H1 (cell line): ENCODE data around the gene PHAX. TPM values are rescaled to one million over a fixed set of nuclear protein-coding genes. Genes with fewer than 3 reads are reported as not detected.

Experiments
- CTCF ChIA-PET: fragments of 300-600 bp; sonication (Branson Sonifier 250); formaldehyde crosslinking; loops from one replicate; lab custom pipeline; 2021; ENCODE audit not compliant: partially characterized antibody; lab: Charles Lee
- POLR2A ChIA-PET: fragments of 300-600 bp; sonication (Branson Sonifier 250); formaldehyde crosslinking; loops from one replicate; lab custom pipeline; 2021; ENCODE audit warnings: inconsistent platforms; ENCODE audit not compliant: partially characterized antibody; lab: Charles Lee
- DNase-seq, 2 experiments: peaks; one replicate each; pipeline versions ENCODE4 v3.0.0 to v3.0.0-alpha.2; 2010 to 2022; ENCODE audit warnings: low spot score in 2 of 2, low read depth in 1 of 2, mixed read lengths in 1 of 2
- FAIRE-seq: peaks from 2 replicates; lab custom pipeline; 2011; peaks lifted over from hg19 to GRCh38; lab: Jason Lieb, UNC
- H2AFZ ChIP-seq: 2 replicates; pipeline ENCODE4 v1.8.1; 2012; ENCODE audit warnings: low read length, inconsistent platforms
- H2AK5ac ChIP-seq: 2 replicates; pipeline ENCODE4 v1.6.1; 2013; ENCODE audit warnings: low read depth, low read length
- H2BK120ac ChIP-seq: replicated peaks from 2 replicates; pipeline ENCODE3; 2013; ENCODE audit warnings: low read depth, low read length, inconsistent platforms
- H2BK12ac ChIP-seq: 2 replicates; pipeline ENCODE4 v1.6.1; 2013; ENCODE audit warnings: low read depth, low read length
- H2BK15ac ChIP-seq: 2 replicates; pipeline ENCODE4 v1.6.1; 2013; ENCODE audit warnings: low read length
- H2BK20ac ChIP-seq: 2 replicates; pipeline ENCODE4 v1.6.1; 2013; ENCODE audit warnings: low read length
- H2BK5ac ChIP-seq: 2 replicates; pipeline ENCODE4 v1.6.1; 2013; ENCODE audit warnings: low read depth, low read length
- H3K14ac ChIP-seq: 2 replicates; pipeline ENCODE4 v1.6.1; 2013; ENCODE audit warnings: inconsistent platforms; ENCODE audit not compliant: insufficient read length
- H3K18ac ChIP-seq: 2 replicates; pipeline ENCODE4 v1.6.1; 2013; ENCODE audit warnings: low read length; ENCODE audit errors: extremely low read depth
- H3K23ac ChIP-seq: 2 replicates; pipeline ENCODE4 v1.6.1; 2013; ENCODE audit warnings: inconsistent platforms; ENCODE audit not compliant: insufficient read length
- H3K23me2 ChIP-seq: 2 replicates; pipeline ENCODE4 v1.6.1; 2013; ENCODE audit warnings: low read depth, low read length
- H3K27ac ChIP-seq: 2 replicates; pipeline ENCODE4 v1.6.1; 2011; ENCODE audit warnings: low read depth, low read length, inconsistent platforms
- H3K27me3 ChIP-seq, 4 experiments: replicated peaks in 1 of 4; 1 replicate in 1 of 4; 2 replicates in 3 of 4; pipeline versions ENCODE4 v1.6.1 to v1.8.1; 2011 to 2013; ENCODE audit warnings: low read length in 3 of 4, mild to moderate bottlenecking in 3 of 4, inconsistent platforms in 2 of 4, mixed read lengths in 2 of 4, moderate library complexity in 1 of 4; ENCODE audit not compliant: control insufficient read depth in 3 of 4, insufficient read depth in 3 of 4; ENCODE audit errors: extremely low read depth in 1 of 4
- H3K36me3 ChIP-seq, 4 experiments: 2 replicates each; pipeline versions ENCODE4 v1.6.1 to v1.8.1; 2011 to 2013; ENCODE audit warnings: mild to moderate bottlenecking in 4 of 4, low read length in 3 of 4, moderate library complexity in 2 of 4, control low read depth in 1 of 4, inconsistent platforms in 1 of 4; ENCODE audit not compliant: insufficient read depth in 4 of 4, control insufficient read depth in 2 of 4
- H3K4ac ChIP-seq: replicated peaks from 2 replicates; pipeline ENCODE3; 2013; ENCODE audit warnings: low read length, low read depth, mixed read lengths, inconsistent platforms; ENCODE audit not compliant: insufficient read length
- H3K4me1 ChIP-seq, 4 experiments: replicated peaks in 1 of 4; 1 replicate in 1 of 4; 2 replicates in 3 of 4; pipeline versions ENCODE4 v1.6.1 to v1.8.1; 2011 to 2013; ENCODE audit warnings: low read length in 3 of 4, inconsistent platforms in 2 of 4, mixed read lengths in 1 of 4; ENCODE audit not compliant: insufficient read depth in 4 of 4, control insufficient read depth in 3 of 4
- H3K4me2 ChIP-seq, 2 experiments: 2 replicates each; pipeline versions ENCODE4 v1.6.1 to v1.8.1; 2011 to 2013; ENCODE audit warnings: low read depth in 2 of 2, low read length in 2 of 2, control low read depth in 1 of 2, inconsistent platforms in 1 of 2, mild to moderate bottlenecking in 1 of 2; ENCODE audit not compliant: insufficient read depth in 1 of 2
- H3K4me3 ChIP-seq, 4 experiments: fragments of 200-600, 300-600 bp in 1 of 4; sonication (generic), shearing (Covaris generic), sonication (Bioruptor Twin) in 1 of 4; 2 replicates each; pipeline versions ENCODE4 v1.5.1 to v1.8.1; 2011 to 2016; ENCODE audit warnings: low read length in 4 of 4, low read depth in 3 of 4, control low read depth in 2 of 4, inconsistent platforms in 2 of 4, mild to moderate bottlenecking in 2 of 4, mixed read lengths in 1 of 4, moderate library complexity in 1 of 4; ENCODE audit not compliant: insufficient read depth in 2 of 4; ENCODE audit errors: extremely low read depth in 1 of 4
- H3K56ac ChIP-seq: replicated peaks from 2 replicates; pipeline ENCODE3; 2013; ENCODE audit warnings: low read depth, mild to moderate bottlenecking, mixed read lengths, low read length, inconsistent platforms; ENCODE audit not compliant: insufficient read length
- H3K79me1 ChIP-seq: 2 replicates; pipeline ENCODE4 v1.6.1; 2013; ENCODE audit warnings: low read depth, low read length, control low read depth
- H3K79me2 ChIP-seq, 2 experiments: 2 replicates each; pipeline versions ENCODE4 v1.6.1 to v1.8.1; 2012 to 2013; ENCODE audit warnings: low read length in 2 of 2, mild to moderate bottlenecking in 2 of 2, inconsistent platforms in 1 of 2; ENCODE audit not compliant: insufficient read depth in 2 of 2, control insufficient read depth in 1 of 2
- H3K9ac ChIP-seq, 4 experiments: replicated peaks in 1 of 4; 1 replicate in 1 of 4; 2 replicates in 3 of 4; pipeline versions ENCODE4 v1.6.1 to v1.8.1; 2011 to 2013; ENCODE audit warnings: low read depth in 3 of 4, low read length in 3 of 4, control low read depth in 2 of 4, mild to moderate bottlenecking in 2 of 4, moderate library complexity in 2 of 4, inconsistent platforms in 1 of 4; ENCODE audit errors: extremely low read depth in 1 of 4
- H3K9me3 ChIP-seq, 2 experiments: 2 replicates each; pipeline versions ENCODE4 v1.6.1 to v1.8.1; 2012 to 2013; ENCODE audit warnings: mild to moderate bottlenecking in 2 of 2, moderate library complexity in 2 of 2, control low read depth in 1 of 2, inconsistent platforms in 1 of 2, low read depth in 1 of 2, low read length in 1 of 2, mixed read lengths in 1 of 2; ENCODE audit not compliant: insufficient read depth in 2 of 2
- H4K20me1 ChIP-seq, 2 experiments: replicated peaks in 1 of 2; 2 replicates each; pipeline versions ENCODE3 to v1.8.1; 2011 to 2013; ENCODE audit warnings: inconsistent platforms in 2 of 2, low read length in 2 of 2, mild to moderate bottlenecking in 1 of 2; ENCODE audit not compliant: insufficient read depth in 2 of 2, control insufficient read depth in 1 of 2
- H4K5ac ChIP-seq: 2 replicates; pipeline ENCODE4 v1.6.1; 2013; ENCODE audit warnings: low read length, low read depth, mixed read lengths, inconsistent platforms; ENCODE audit not compliant: insufficient read length
- H4K8ac ChIP-seq: 2 replicates; pipeline ENCODE4 v1.8.0; 2013; ENCODE audit warnings: mild to moderate bottlenecking, moderate library complexity, low read length, inconsistent platforms; ENCODE audit not compliant: insufficient read depth; ENCODE audit errors: extremely low read depth
- H4K91ac ChIP-seq: replicated peaks from 2 replicates; pipeline ENCODE3; 2013; ENCODE audit warnings: low read length, mixed read lengths, inconsistent platforms; ENCODE audit not compliant: insufficient read length
- CBX5 ChIP-seq: fragments of 300-800, 300-1000 bp; sonication (generic); IDR thresholded peaks from 2 replicates; pipeline ENCODE4 v1.7.1; 2016; ENCODE audit warnings: antibody characterized with exemption, low read length, low read depth
- CHD1 ChIP-seq: IDR thresholded peaks from 2 replicates; pipeline ENCODE4 v1.6.1; 2012; ENCODE audit warnings: low read depth, low read length, improper control_type of control experiment
- CREB1 ChIP-seq: IDR thresholded peaks from 2 replicates; pipeline ENCODE4 v1.6.1; 2012; ENCODE audit warnings: inconsistent platforms
- HDAC2 ChIP-seq, 2 experiments: fragments of 300-600 bp in 1 of 2; sonication (generic) in 1 of 2; IDR thresholded peaks; 2 replicates each; pipeline ENCODE4 v1.6.1; 2011 to 2012; ENCODE audit warnings: low read depth in 2 of 2, low read length in 2 of 2, mild to moderate bottlenecking in 2 of 2, moderate library complexity in 2 of 2, borderline replicate concordance in 1 of 2, inconsistent platforms in 1 of 2
- JUN ChIP-seq: IDR thresholded peaks from 2 replicates; pipeline ENCODE4 v1.6.1; 2011; ENCODE audit warnings: low read depth, mild to moderate bottlenecking, improper control_type of control experiment, low read length
- KDM1A ChIP-seq: fragments of 200-600, 300-600 bp; sonication (generic); IDR thresholded peaks from 2 replicates; pipeline ENCODE4 v1.7.1; 2016; ENCODE audit warnings: mild to moderate bottlenecking, low read length, borderline replicate concordance
- NANOG ChIP-seq: IDR thresholded peaks from 2 replicates; pipeline ENCODE4 v1.6.1; 2011; ENCODE audit warnings: low read length, low read depth, mild to moderate bottlenecking, inconsistent platforms; ENCODE audit not compliant: insufficient read depth, poor library complexity, severe bottlenecking
- POLR2AphosphoS5 ChIP-seq: IDR thresholded peaks from 2 replicates; pipeline ENCODE4 v1.6.1; 2011; ENCODE audit warnings: low read depth, low read length
- POU5F1 ChIP-seq: IDR thresholded peaks from 2 replicates; pipeline ENCODE4 v1.6.1; 2011; ENCODE audit warnings: low read depth, mild to moderate bottlenecking, low read length, moderate library complexity
- RNF2 ChIP-seq: fragments of 200-900, 300-1000 bp; sonication (generic); IDR thresholded peaks from 2 replicates; pipeline ENCODE4 v1.7.1; 2016; ENCODE audit warnings: borderline replicate concordance, low read depth, mild to moderate bottlenecking, antibody characterized with exemption, low read length; ENCODE audit not compliant: poor library complexity, severe bottlenecking; ENCODE audit errors: missing control alignments
- SAP30 ChIP-seq: fragments of 300-600 bp; sonication (generic); IDR thresholded peaks from 2 replicates; pipeline ENCODE4 v1.7.1; 2012; ENCODE audit warnings: low read length, moderate library complexity, mild to moderate bottlenecking, inconsistent platforms; ENCODE audit not compliant: insufficient read depth, insufficient replicate concordance
- TAF7 ChIP-seq: optimal IDR thresholded peaks from 2 replicates; pipeline ENCODE3; 2011; ENCODE audit warnings: low read depth, mild to moderate bottlenecking, inconsistent platforms, low read length, moderate library complexity, borderline replicate concordance
- TBP ChIP-seq: IDR thresholded peaks from 2 replicates; pipeline ENCODE4 v1.6.1; 2011; ENCODE audit warnings: low read depth, low read length, improper control_type of control experiment
- WGBS, 2 experiments: shearing (Covaris generic) in 1 of 2; methylation state at CpG; one replicate each; pipeline versions ENCODE4 v1.1.6 to v1.1.7; 2013 to 2015; ENCODE audit warnings: low lambda C conversion rate in 2 of 2, mixed read lengths in 2 of 2, inconsistent platforms in 1 of 2, low coverage in 1 of 2, missing lambda C conversion rate in 1 of 2; ENCODE audit not compliant: insufficient replicate concordance in 2 of 2, insufficient coverage in 1 of 2, insufficient read length in 1 of 2; ENCODE audit errors: extremely low coverage in 1 of 2, missing lambda C conversion rate in 1 of 2; 5-methylcytosine and 5-hydroxymethylcytosine counted together
- polyA plus RNA-seq, 7 experiments: library from polyadenylated mRNA; depleted of rRNA in 3 of 7; stranded (reverse) in 5 of 7; unstranded in 2 of 7; fragments of >200 nt in 5 of 7; fragments of 200-250 nt in 2 of 7; gene quantifications; 1 replicate in 5 of 7; 2 replicates in 1 of 7; 4 replicates in 1 of 7; pipeline versions ENCODE4 v1.2.1 to v1.2.3, GENCODE V29; 2011 to 2013; ENCODE audit warnings: missing spikeins in 2 of 7, mixed read lengths in 2 of 7
- total RNA-seq: library from RNA; stranded (reverse); fragmentation: NEBNext Ultra II Directional; extraction: Animal tissue kit (Norgen Biotek cat#: 25700); gene quantifications from 2 replicates; pipeline ENCODE4 v1.2.1, GENCODE V29; 2021

PHAX gene
- total and polyA plus RNA-seq, 2 of the 8 experiments (the other 6 are each of a cell fraction or from before 2014, with no cell fraction given) = 32.1 to 59.5 TPM

DNA sequence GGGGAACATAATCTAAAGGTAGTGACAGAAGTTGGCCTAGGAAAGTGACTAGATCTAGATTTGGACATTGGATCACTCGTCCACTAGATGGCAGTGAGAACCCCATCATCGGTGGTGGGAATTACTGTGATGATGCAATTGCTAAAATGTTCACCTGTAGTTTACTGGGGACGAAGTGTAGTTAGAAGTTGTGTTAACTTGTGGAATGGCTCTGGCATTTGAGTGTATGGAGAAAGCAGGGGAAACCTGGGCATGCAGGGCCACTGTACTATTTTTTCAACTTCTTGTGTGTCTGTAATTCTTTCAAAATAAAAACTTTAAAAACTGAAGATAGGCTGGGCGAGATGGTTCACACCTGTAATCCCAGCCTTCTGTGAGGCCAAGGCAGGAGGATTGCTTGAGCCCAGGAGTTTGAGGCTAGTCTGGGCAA, 75.5 kb downstream of the PHAX start:
- H3K9ac ChIP-seq = no peak overlapping the region
- 39% methylated on average over 4 of the region's 4 CpGs; no CpG with 5 or more reads in 1 of the 2 experiments for WGBS, 2 experiments
- no peak overlapping the region for H2BK15ac ChIP-seq
- H3K23ac ChIP-seq = no peak overlapping the region
- no peak overlapping the region for H3K4me3 ChIP-seq
- no peak overlapping the region for H4K5ac ChIP-seq
- CTCF ChIA-PET = interaction anchor here (0.7 to 11.4 kb wide), 33 partner anchors 10 to 172 kb away, joined by 3 to 251 read pairs (median 4); partner anchors contain the start of gene LMNB1
- peak; percentile 42 for FAIRE-seq
- peak overlapping the region; percentile 32; the same call in 1 of the 2 replicates for H2BK12ac ChIP-seq
- no peaks in the 10 kb centered on the region for H3K23me2 ChIP-seq
- DNase-seq = peak in 1 of 2 experiments; percentile 62
- no peaks in the 10 kb centered on the region for H3K9me3 ChIP-seq
- H3K27me3 ChIP-seq = no peaks in the 10 kb centered on the region
- peak overlapping the region; percentile 80 for H2BK20ac ChIP-seq
- H4K8ac ChIP-seq = no peak overlapping the region
- H3K4ac ChIP-seq = no peak overlapping the region
- peaks cover 13 to 31% (median 19%) of the 10 kb centered on the region in 4 experiments for H3K4me1 ChIP-seq
- H4K20me1 ChIP-seq = no peaks in the 10 kb centered on the region
- H3K4me2 ChIP-seq = no peak overlapping the region
- no peak overlapping the region for H3K18ac ChIP-seq
- H3K36me3 ChIP-seq = no peaks in the 10 kb centered on the region
- no peak overlapping the region for H4K91ac ChIP-seq
- no peak overlapping the region for H3K14ac ChIP-seq
- no peak overlapping the region for H2BK5ac ChIP-seq
- H3K79me2 ChIP-seq = no peaks in the 10 kb centered on the region
- no peak overlapping the region for H2AFZ ChIP-seq
- no peak overlapping the region for H3K27ac ChIP-seq
- POLR2A ChIA-PET = interaction anchor here (0.7 to 10.8 kb wide), 2 partner anchors 9 to 101 kb away, joined by 3 to 146 read pairs; partner anchors contain the start of gene LMNB1
- no peak overlapping the region for H2AK5ac ChIP-seq
- peak overlapping the region; percentile 28 for H2BK120ac ChIP-seq
- no peak overlapping the region for H3K56ac ChIP-seq
- H3K79me1 ChIP-seq = no peaks in the 10 kb centered on the region; the same call in 1 of the 2 replicates
- TF ChIP-seq CBX5 = no peak
- no peak for TF ChIP-seq POLR2AphosphoS5
- TF ChIP-seq RNF2 = no peak
- TF ChIP-seq CREB1 = 0 out of 2 replicates have a peak, but pooled peaks have one; percentile 29
- TF ChIP-seq JUN = no peak
- TF ChIP-seq POU5F1 = no peak
- TF ChIP-seq SAP30 = no peak
- TF ChIP-seq HDAC2 (IDR thresholded peaks at IDR 0.05; ENCODE audit: borderline replicate concordance in 1 of 2, low read depth in 2 of 2, low read length in 2 of 2) = no peak
- TF ChIP-seq NANOG = no peak
- 0 out of 2 replicates have a peak, but pooled peaks have one; percentile 30 for TF ChIP-seq KDM1A
- no peak for TF ChIP-seq TBP
- no peak for TF ChIP-seq CHD1
- no peak for TF ChIP-seq TAF7
